Activated T-cell treated with anti-CD3 and anti-CD28 coated beads, Interleukin-2, amount 50 U/mL, for 24 hours (primary cell): ENCODE measurements around the gene STYXL2.

Experiments
- DNase-seq: peaks from one replicate; pipeline ENCODE4 v3.0.0-alpha.2; 2020
- H3K27ac Mint-ChIP-seq: 2 replicates; pipeline ENCODE4 v1.8.0; 2020; ENCODE audit warnings: mild to moderate bottlenecking, mixed read lengths
- H3K27me3 Mint-ChIP-seq: 2 replicates; pipeline ENCODE4 v1.8.0; 2020; ENCODE audit warnings: mixed read lengths
- H3K36me3 Mint-ChIP-seq: 2 replicates; pipeline ENCODE4 v1.8.0; 2020; ENCODE audit warnings: low read depth, mixed read lengths
- H3K4me1 Mint-ChIP-seq: 2 replicates; pipeline ENCODE4 v1.8.0; 2020; ENCODE audit warnings: low read depth, mixed read lengths
- H3K4me3 Mint-ChIP-seq: 2 replicates; pipeline ENCODE4 v1.8.0; 2020; ENCODE audit warnings: mild to moderate bottlenecking, moderate library complexity, mixed read lengths
- H3K9me3 Mint-ChIP-seq: 2 replicates; pipeline ENCODE4 v1.8.0; 2020; ENCODE audit warnings: mixed read lengths

The STYXL2 gene

GRCh38 chr1:167127236-167127635 lies 33.4 kb downstream of the STYXL2 start:
- Mint-ChIP-seq H3K36me3 (no peaks in the 10 kb centered on the region), H3K9me3 (no peaks in the 10 kb centered on the region), H3K4me3 (no peak overlapping the region), H3K4me1 (no peaks in the 10 kb centered on the region), H3K27ac (no peak overlapping the region), H3K27me3 (peaks cover 24% of the 10 kb centered on the region)
- no peak for DNase-seq

GRCh38 chr1:167127661-167128060 lies 33.8 kb downstream of the STYXL2 start:
- Mint-ChIP-seq H3K27me3 (peaks cover 24% of the 10 kb centered on the region), H3K4me3 (no peak overlapping the region), H3K27ac (no peak overlapping the region), H3K9me3 (no peaks in the 10 kb centered on the region), H3K4me1 (no peaks in the 10 kb centered on the region), H3K36me3 (no peaks in the 10 kb centered on the region)
- DNase-seq: no peak

- no peaks in the 10 kb centered on the region for H3K4me1 Mint-ChIP-seq
- peaks cover 24% of the 10 kb centered on the region for H3K27me3 Mint-ChIP-seq
- H3K27ac Mint-ChIP-seq: no peak overlapping the region
- no peak overlapping the region for H3K4me3 Mint-ChIP-seq
- no peaks in the 10 kb centered on the region for H3K9me3 Mint-ChIP-seq
- DNase-seq: no peak
- no peaks in the 10 kb centered on the region for H3K36me3 Mint-ChIP-seq
Measured at GRCh38 chr1:167128261-167129227, 34.7 kb downstream of the STYXL2 start.

- H3K4me3 Mint-ChIP-seq: no peak overlapping the region
- H3K27ac Mint-ChIP-seq: no peak overlapping the region
- peaks cover 21% of the 10 kb centered on the region for H3K27me3 Mint-ChIP-seq
- no peaks in the 10 kb centered on the region for H3K36me3 Mint-ChIP-seq
- DNase-seq: no peak
- H3K4me1 Mint-ChIP-seq: no peaks in the 10 kb centered on the region
- H3K9me3 Mint-ChIP-seq: no peaks in the 10 kb centered on the region
Measured at GRCh38 chr1:167130829-167131510, 37.1 kb downstream of the STYXL2 start.

GRCh38 chr1:167132301-167133010 lies 38.6 kb downstream of the STYXL2 start:
- DNase-seq: no peak
- H3K27ac Mint-ChIP-seq: no peak overlapping the region
- no peaks in the 10 kb centered on the region for H3K36me3 Mint-ChIP-seq
- no peaks in the 10 kb centered on the region for H3K4me1 Mint-ChIP-seq
- H3K9me3 Mint-ChIP-seq: no peaks in the 10 kb centered on the region
- peaks cover 22% of the 10 kb centered on the region for H3K27me3 Mint-ChIP-seq
- H3K4me3 Mint-ChIP-seq: no peak overlapping the region

- Mint-ChIP-seq H3K4me1 (no peaks in the 10 kb centered on the region), H3K36me3 (no peaks in the 10 kb centered on the region), H3K27ac (no peak overlapping the region), H3K27me3 (peaks cover 13% of the 10 kb centered on the region), H3K9me3 (no peaks in the 10 kb centered on the region), H3K4me3 (no peak overlapping the region)
- no peak for DNase-seq
Measured at GRCh38 chr1:167135281-167135840, 41.5 kb downstream of the STYXL2 start.

GRCh38 chr1:167136191-167136614 lies 42.3 kb downstream of the STYXL2 start:
- Mint-ChIP-seq H3K4me3 (no peak overlapping the region), H3K27me3 (peaks cover 13% of the 10 kb centered on the region), H3K27ac (no peak overlapping the region), H3K36me3 (no peaks in the 10 kb centered on the region), H3K4me1 (no peaks in the 10 kb centered on the region), H3K9me3 (no peaks in the 10 kb centered on the region)
- no peak for DNase-seq

GRCh38 chr1:167136806-167137205 lies 42.9 kb downstream of the STYXL2 start:
- Mint-ChIP-seq H3K4me3 (no peak overlapping the region), H3K27ac (no peak overlapping the region), H3K36me3 (no peaks in the 10 kb centered on the region), H3K9me3 (no peaks in the 10 kb centered on the region), H3K27me3 (peaks cover 8% of the 10 kb centered on the region), H3K4me1 (no peaks in the 10 kb centered on the region)
- DNase-seq: no peak

GRCh38 chr1:167137332-167137781 lies 43.5 kb downstream of the STYXL2 start:
- DNase-seq: no peak
- H3K27ac Mint-ChIP-seq: no peak overlapping the region

GRCh38 chr1:167137793-167138510 lies 44.1 kb downstream of the STYXL2 start:
- Mint-ChIP-seq H3K36me3 (no peaks in the 10 kb centered on the region), H3K4me3 (no peak overlapping the region), H3K27ac (no peak overlapping the region), H3K27me3 (peaks cover 8% of the 10 kb centered on the region), H3K4me1 (no peaks in the 10 kb centered on the region), H3K9me3 (no peaks in the 10 kb centered on the region)
- no peak for DNase-seq

More at GRCh38 chr1:167137332-167137781, 43.5 kb downstream of the STYXL2 start:
- H3K36me3 Mint-ChIP-seq: no peaks in the 10 kb centered on the region
- H3K9me3 Mint-ChIP-seq: no peaks in the 10 kb centered on the region
- peaks cover 8% of the 10 kb centered on the region for H3K27me3 Mint-ChIP-seq
- no peaks in the 10 kb centered on the region for H3K4me1 Mint-ChIP-seq
- H3K4me3 Mint-ChIP-seq: no peak overlapping the region

GRCh38 chr1:167138703-167139102 lies 44.8 kb downstream of the STYXL2 start:
- Mint-ChIP-seq H3K9me3 (no peaks in the 10 kb centered on the region), H3K36me3 (no peaks in the 10 kb centered on the region), H3K27me3 (peaks cover 8% of the 10 kb centered on the region), H3K4me1 (no peaks in the 10 kb centered on the region), H3K27ac (no peak overlapping the region), H3K4me3 (no peak overlapping the region)
- no peak for DNase-seq

- Mint-ChIP-seq H3K27ac (no peak overlapping the region), H3K4me3 (no peak overlapping the region)
Measured at GRCh38 chr1:167141963-167142362, 48.1 kb downstream of the STYXL2 start.

More at GRCh38 chr1:167141963-167142362, 48.1 kb downstream of the STYXL2 start:
- Mint-ChIP-seq H3K36me3 (no peaks in the 10 kb centered on the region), H3K4me1 (no peaks in the 10 kb centered on the region), H3K27me3 (peaks cover 12% of the 10 kb centered on the region), H3K9me3 (peaks cover 2% of the 10 kb centered on the region)
- DNase-seq: no peak
